Muscle layer of duodenum (tissue), 2 donors: ENCODE measurements around the gene LRMDA.

Source experiments
- H3K27ac ChIP-seq: one replicate; pipeline ENCODE4 v1.7.0; 2013; ENCODE audit warnings: mild to moderate bottlenecking, low read length
- H3K27me3 ChIP-seq: one replicate; pipeline ENCODE4 v1.7.0; 2013; ENCODE audit warnings: low read depth, mild to moderate bottlenecking, control low read depth, low read length
- H3K36me3 ChIP-seq, 2 donors: one replicate each; pipeline ENCODE4 v1.7.0; 2013; ENCODE audit warnings: low read length in 2 of 2, control low read depth in 1 of 2, mild to moderate bottlenecking in 1 of 2; ENCODE audit not compliant: insufficient read depth in 2 of 2, control insufficient read depth in 1 of 2
- H3K4me1 ChIP-seq, 2 donors: one replicate each; pipeline ENCODE4 v1.7.0; 2013; ENCODE audit warnings: low read length in 2 of 2, mild to moderate bottlenecking in 2 of 2, control low read depth in 1 of 2, moderate library complexity in 1 of 2; ENCODE audit not compliant: insufficient read depth in 2 of 2, control insufficient read depth in 1 of 2
- H3K4me3 ChIP-seq, 2 donors: one replicate each; pipeline ENCODE4 v1.7.0; 2013; ENCODE audit warnings: low read length in 2 of 2, low read depth in 1 of 2, mild to moderate bottlenecking in 1 of 2
- H3K9me3 ChIP-seq, 2 donors: one replicate each; pipeline ENCODE4 v1.7.0; 2013; ENCODE audit warnings: low read length in 2 of 2, control low read depth in 1 of 2, mild to moderate bottlenecking in 1 of 2; ENCODE audit not compliant: control insufficient read depth in 1 of 2
- donor health status: healthy.

Gene LRMDA

GRCh38 chr10:75403144-75403938, 28.1 kb upstream of the LRMDA start:
- Histone ChIP-seq H3K4me1 (peaks cover 2 to 30% of the 10 kb centered on the region in 2 donors), H3K27me3 (peaks cover 3% of the 10 kb centered on the region), H3K4me3 (peak overlapping the region; percentile 90 to 97), H3K36me3 (peaks cover 0 to 11% of the 10 kb centered on the region in 2 donors), H3K9me3 (no peaks in the 10 kb centered on the region), H3K27ac (peak overlapping the region; percentile 94)

DNA sequence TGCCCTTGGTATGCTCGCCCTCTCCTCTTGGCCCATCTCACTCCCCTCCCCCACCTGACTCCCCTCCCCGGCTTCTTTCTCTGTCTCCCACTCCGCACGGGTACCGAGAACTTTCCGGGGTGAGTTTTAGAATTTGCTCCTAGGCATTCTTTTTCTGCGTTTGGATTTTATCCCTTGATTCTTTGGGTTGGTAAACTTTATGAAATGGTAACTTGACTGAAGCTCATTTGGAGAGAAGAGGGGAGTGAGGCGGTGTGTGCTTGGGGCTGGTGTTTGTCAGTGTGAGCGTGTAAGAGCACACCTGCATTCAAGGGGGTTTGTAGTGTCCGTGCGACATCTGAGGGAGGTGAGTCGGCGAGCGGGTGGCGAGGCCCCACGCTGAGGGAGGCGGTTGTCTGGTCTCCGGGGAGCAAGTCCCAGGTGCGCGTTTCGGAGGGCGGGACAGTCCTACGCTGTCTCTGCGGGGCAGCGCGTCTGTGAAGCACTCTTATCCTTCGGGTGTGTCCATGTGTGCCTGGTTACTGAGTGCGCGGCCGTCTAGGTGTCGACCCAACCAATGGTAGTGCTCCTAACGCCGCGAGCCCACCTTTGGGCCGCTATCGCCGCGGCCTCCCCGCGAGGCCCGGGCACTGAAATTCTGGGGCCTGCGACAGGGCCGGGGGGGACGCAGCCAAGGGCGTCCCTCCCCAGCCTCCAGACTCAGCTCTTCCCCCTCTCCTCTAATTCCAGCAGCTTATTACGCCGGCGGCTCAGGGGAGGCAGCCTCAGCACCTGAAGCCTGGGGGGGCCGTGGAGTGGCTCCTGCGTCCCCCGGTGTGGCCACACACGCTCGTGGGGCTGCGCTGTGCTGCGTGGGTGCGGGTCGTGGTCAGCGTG, 27.2 kb upstream of the LRMDA start:
- peak overlapping the region; percentile 90 to 97 for H3K4me3 ChIP-seq
- H3K9me3 ChIP-seq = no peaks in the 10 kb centered on the region
- H3K36me3 ChIP-seq = peaks cover 0 to 2% of the 10 kb centered on the region in 2 donors
- H3K27me3 ChIP-seq = peaks cover 3% of the 10 kb centered on the region
- peaks cover 2 to 30% of the 10 kb centered on the region in 2 donors for H3K4me1 ChIP-seq
- H3K27ac ChIP-seq = peak overlapping the region; percentile 94

GRCh38 chr10:75404815-75405597, 26.4 kb upstream of the LRMDA start:
- Histone ChIP-seq H3K9me3 (no peaks in the 10 kb centered on the region), H3K4me3 (peak overlapping the region; percentile 90 to 97), H3K27me3 (peaks cover 3% of the 10 kb centered on the region), H3K36me3 (no peaks in the 10 kb centered on the region), H3K27ac (no peak overlapping the region), H3K4me1 (peaks cover 2 to 34% of the 10 kb centered on the region in 2 donors)

DNA sequence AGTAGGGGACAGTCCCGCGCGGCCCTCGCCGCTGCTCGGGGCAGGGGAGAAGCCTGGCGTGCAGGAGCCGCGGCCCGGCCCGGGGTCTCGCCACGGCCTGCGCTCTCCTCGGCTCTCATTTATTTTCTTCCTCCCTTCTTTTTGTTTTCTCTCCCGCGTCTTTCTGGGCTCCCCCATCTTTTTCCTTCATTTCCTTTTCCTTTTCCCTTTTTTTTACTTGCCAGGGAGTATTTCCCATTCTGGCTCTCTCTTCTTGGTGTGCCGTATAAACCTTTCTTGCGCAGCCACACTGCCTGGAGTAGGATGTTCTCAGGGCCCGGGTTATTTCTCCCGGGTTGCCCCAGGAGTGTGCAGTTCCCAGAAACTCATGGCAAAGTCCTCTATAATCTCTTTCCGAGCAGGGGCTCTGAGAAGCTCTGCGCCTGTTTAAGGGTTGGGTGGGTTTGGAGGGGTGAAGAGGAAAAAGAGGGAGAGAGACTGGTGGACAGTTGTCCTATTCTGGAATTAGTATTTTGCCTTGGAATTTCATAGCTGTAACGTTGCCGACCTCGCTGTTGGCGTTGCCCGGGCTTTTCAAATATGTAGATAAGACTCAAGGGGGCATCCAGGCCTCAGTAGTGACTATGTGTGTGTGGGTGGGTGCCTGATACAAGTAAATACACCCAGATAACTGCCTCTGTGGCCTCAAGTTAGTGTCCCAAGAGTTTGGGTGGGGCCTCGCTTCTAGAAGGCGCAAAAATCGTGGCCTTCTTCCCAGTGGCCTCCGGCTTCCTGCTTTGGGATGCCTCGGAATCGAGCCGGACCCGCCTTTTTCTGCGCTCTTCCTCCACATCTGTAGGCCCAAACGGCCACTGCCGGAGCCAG, 25.6 kb upstream of the LRMDA start:
- Histone ChIP-seq H3K9me3 (no peaks in the 10 kb centered on the region), H3K4me3 (peak overlapping the region in 1 of 2 donors; percentile 97), H3K27me3 (peaks cover 3% of the 10 kb centered on the region), H3K27ac (peak overlapping the region; percentile 56), H3K4me1 (peaks cover 2 to 34% of the 10 kb centered on the region in 2 donors), H3K36me3 (no peaks in the 10 kb centered on the region)

DNA sequence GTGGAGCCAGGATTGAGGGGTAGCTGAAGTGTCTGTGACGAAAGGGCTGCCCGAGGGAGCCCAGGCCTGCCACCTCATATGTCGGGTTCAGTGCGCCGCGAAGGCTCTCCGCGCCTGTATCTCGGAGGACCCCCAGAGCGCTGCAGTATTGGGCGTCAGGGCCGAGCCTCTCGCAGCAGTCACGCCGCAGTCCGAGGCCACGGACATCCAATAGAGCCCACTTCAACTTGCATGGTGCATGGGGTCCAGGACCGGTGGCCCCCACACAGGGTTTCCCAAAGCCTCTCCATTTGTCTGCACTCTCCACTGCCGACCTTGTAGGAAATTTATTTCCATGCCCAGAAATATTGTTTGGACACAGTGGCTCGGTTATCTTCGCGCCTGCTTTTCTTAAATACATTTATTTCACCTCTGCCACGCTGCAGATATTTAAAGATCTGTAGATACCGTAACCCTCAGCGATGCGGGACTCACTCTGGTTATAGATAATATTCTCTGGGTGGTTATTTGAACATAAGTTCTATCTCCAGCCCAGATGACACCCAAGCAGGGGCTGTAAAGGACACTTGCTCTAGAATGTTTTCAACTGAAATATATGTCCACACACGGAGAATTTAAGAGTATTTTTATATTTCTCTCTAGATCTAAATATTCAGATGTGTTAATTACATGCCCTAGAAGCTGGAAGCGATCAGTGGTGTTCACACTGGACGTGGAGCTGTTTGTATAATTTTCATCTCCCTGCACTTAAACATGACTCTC, 24.8 kb upstream of the LRMDA start:
- peaks cover 3% of the 10 kb centered on the region for H3K27me3 ChIP-seq
- no peaks in the 10 kb centered on the region for H3K9me3 ChIP-seq
- no peaks in the 10 kb centered on the region for H3K36me3 ChIP-seq
- H3K4me3 ChIP-seq = peak overlapping the region in 1 of 2 donors; percentile 93
- no peak overlapping the region for H3K27ac ChIP-seq
- peaks cover 2 to 34% of the 10 kb centered on the region in 2 donors for H3K4me1 ChIP-seq

GRCh38 chr10:75407224-75407712, 24.2 kb upstream of the LRMDA start:
- no peaks in the 10 kb centered on the region for H3K9me3 ChIP-seq
- peaks cover 3% of the 10 kb centered on the region for H3K27me3 ChIP-seq
- H3K27ac ChIP-seq = no peak overlapping the region
- peaks cover 2 to 34% of the 10 kb centered on the region in 2 donors for H3K4me1 ChIP-seq
- H3K4me3 ChIP-seq = peak overlapping the region; percentile 65 to 93
- no peaks in the 10 kb centered on the region for H3K36me3 ChIP-seq

GRCh38 chr10:75407713-75408508, 23.5 kb upstream of the LRMDA start:
- Histone ChIP-seq H3K36me3 (no peaks in the 10 kb centered on the region), H3K4me3 (peak overlapping the region; percentile 65 to 93), H3K9me3 (no peaks in the 10 kb centered on the region), H3K4me1 (peaks cover 2 to 34% of the 10 kb centered on the region in 2 donors), H3K27ac (peak overlapping the region; percentile 62), H3K27me3 (peaks cover 3% of the 10 kb centered on the region)

GRCh38 chr10:75408509-75408875, 22.9 kb upstream of the LRMDA start:
- Histone ChIP-seq H3K27me3 (peaks cover 3% of the 10 kb centered on the region), H3K9me3 (no peaks in the 10 kb centered on the region), H3K27ac (peak overlapping the region; percentile 62), H3K4me1 (peaks cover 2 to 34% of the 10 kb centered on the region in 2 donors), H3K4me3 (peak overlapping the region; percentile 65 to 93), H3K36me3 (no peaks in the 10 kb centered on the region)
